Measurements from ENCODE around the gene NRSN2.

GRCh38 chr20:311609-312008 lies 35.3 kb upstream of the NRSN2 start:
- TF ChIP-seq YY1 (IDR thresholded peaks at IDR 0.05; ENCODE audit: insufficient read depth, insufficient read length) (no peak), ZNF274 (IDR thresholded peaks at IDR 0.05; ENCODE audit: low read depth, low read length) (no peak)

All from NT2/D1 (cell line).